Heart left ventricle (tissue), 13 donors: Measurements from ENCODE around the gene DCD.

Experiments used
- CTCF ChIP-seq, 12 donors: fragments of 200-600 bp; sonication (generic) in 4 of 12; IDR thresholded peaks; one replicate each; pipeline versions ENCODE4 v1.5.0 to v1.8.0; 2018 to 2022; ENCODE audit warnings: antibody characterized with exemption in 12 of 12, mild to moderate bottlenecking in 5 of 12
- POLR2A ChIP-seq, 2 donors: fragments of 450-650 bp; IDR thresholded peaks; one replicate each; pipeline ENCODE4 v1.6.1; 2017; ENCODE audit warnings: antibody characterized with exemption in 2 of 2, mild to moderate bottlenecking in 2 of 2, moderate library complexity in 2 of 2
- donor health status: ischemic (EF 13 %, LVEDD 7.1; RV severe dilation, severe dysfunction).
- donor health status: DM: no; HTN: yes; CAD: no.
- donor health status: DM: no; HTN: no; CAD: no.
- donor health status: ischemic (EF 25% LVEDD 6.9; RV normal size, moderate dysfunction).
- donor health status: ischemic (EF 25% LVEDD 5.7; RV mildly dilated, moderate dysfunction).
- donor health status: ischemic (EF 35%, LVEDD 5.7; RV mildly dilated, moderate dysfunction).
- donor health status: nonischemic (EF 11% LVEDD 7.7; RV severe dilation, severe dysfunction).
- donor health status: DM: yes; HTN: yes; CAD: no.
- donor health status: PGD.
- donor health status: ischemic (EF 29% LVEDD 5.4; RV normal size, mild dysfunction).
- donor health status: nonischemic (EF 23%, LVEDD 6.1; RV moderate dilation, normal function).

GRCh38 chr12:54596526-54596946 lies 51.6 kb downstream of the DCD start:
- TF ChIP-seq CTCF (IDR thresholded peaks at IDR 0.05) (peak; percentile 66 to 89 (median 78)), POLR2A (IDR thresholded peaks at IDR 0.05) (no peak)
